ENCODE measurements around the gene RASSF10. TPM values are rescaled to one million over a fixed set of nuclear protein-coding genes. Genes with fewer than 3 reads are reported as not detected.

RASSF10 gene
- total RNA-seq, 1 experiment from 2014 or later, result 3.2 TPM

DNA sequence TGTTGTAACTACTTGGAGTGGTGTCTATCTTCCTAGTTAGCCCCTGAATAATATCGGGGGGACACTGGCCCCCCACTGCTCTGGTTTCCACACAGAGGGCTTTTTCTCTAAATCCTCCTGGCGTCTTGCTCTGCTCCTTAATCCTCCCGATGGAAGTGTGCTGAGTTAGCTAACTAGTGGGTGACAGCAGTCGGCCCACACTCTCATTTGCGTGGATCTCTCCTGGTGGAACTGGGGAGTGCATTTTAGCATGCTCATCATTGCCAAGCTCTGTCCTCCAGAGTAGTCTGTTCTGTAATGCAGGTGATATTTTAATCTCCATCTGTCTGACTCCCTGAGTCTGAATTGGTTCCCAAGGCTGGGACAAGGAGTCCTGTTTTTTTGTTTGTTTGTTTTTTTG, 46.1 kb upstream of the RASSF10 start:
- DNase-seq (ENCODE audit: low spot score) (no peak), ATAC-seq (no peak)
- H3K4me3 Mint-ChIP-seq, result no peak overlapping the region
- no peaks in the 10 kb centered on the region for H3K36me3 Mint-ChIP-seq
- peaks cover 8% of the 10 kb centered on the region for H3K27me3 Mint-ChIP-seq (ENCODE audit: low read depth)
- POLR2A ChIA-PET, result no interaction called here
- no peak overlapping the region for H3K27ac Mint-ChIP-seq
- H3K9me3 Mint-ChIP-seq, result no peaks in the 10 kb centered on the region
- CTCF ChIA-PET, result interaction anchor here (0.9 to 6.8 kb wide), 13 partner anchors 24 to 674 kb away, joined by 3 to 61 read pairs (median 18); partner anchors contain the start of gene RASSF10
- peaks cover 11% of the 10 kb centered on the region; the same call in 1 of the 2 replicates for H3K4me1 Mint-ChIP-seq
- TF ChIP-seq, protein P1, sequence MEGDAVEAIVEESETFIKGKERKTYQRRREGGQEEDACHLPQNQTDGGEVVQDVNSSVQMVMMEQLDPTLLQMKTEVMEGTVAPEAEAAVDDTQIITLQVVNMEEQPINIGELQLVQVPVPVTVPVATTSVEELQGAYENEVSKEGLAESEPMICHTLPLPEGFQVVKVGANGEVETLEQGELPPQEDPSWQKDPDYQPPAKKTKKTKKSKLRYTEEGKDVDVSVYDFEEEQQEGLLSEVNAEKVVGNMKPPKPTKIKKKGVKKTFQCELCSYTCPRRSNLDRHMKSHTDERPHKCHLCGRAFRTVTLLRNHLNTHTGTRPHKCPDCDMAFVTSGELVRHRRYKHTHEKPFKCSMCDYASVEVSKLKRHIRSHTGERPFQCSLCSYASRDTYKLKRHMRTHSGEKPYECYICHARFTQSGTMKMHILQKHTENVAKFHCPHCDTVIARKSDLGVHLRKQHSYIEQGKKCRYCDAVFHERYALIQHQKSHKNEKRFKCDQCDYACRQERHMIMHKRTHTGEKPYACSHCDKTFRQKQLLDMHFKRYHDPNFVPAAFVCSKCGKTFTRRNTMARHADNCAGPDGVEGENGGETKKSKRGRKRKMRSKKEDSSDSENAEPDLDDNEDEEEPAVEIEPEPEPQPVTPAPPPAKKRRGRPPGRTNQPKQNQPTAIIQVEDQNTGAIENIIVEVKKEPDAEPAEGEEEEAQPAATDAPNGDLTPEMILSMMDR (IDR thresholded peaks at IDR 0.05), result no peak
- TF ChIP-seq HMGA2 (CRISPR knock-in tag; IDR thresholded peaks at IDR 0.05) (no peak), ATF1 (CRISPR knock-in tag; IDR thresholded peaks at IDR 0.05) (no peak), SOX15 (CRISPR knock-in tag; IDR thresholded peaks at IDR 0.05) (no peak), PREB (CRISPR knock-in tag; IDR thresholded peaks at IDR 0.05; ENCODE audit: borderline replicate concordance) (no peak), TEAD4 (CRISPR knock-in tag; IDR thresholded peaks at IDR 0.05) (no peak), SP1 (CRISPR knock-in tag; conservative IDR thresholded peaks at IDR 0.05) (no peak), NFE2L1 (CRISPR knock-in tag; IDR thresholded peaks at IDR 0.05) (no peak), ZNF121 (CRISPR knock-in tag; IDR thresholded peaks at IDR 0.05) (no peak), CREB1 (CRISPR knock-in tag; IDR thresholded peaks at IDR 0.05) (no peak), ZNF423 (CRISPR knock-in tag; IDR thresholded peaks at IDR 0.05) (no peak), ZNF512 (CRISPR knock-in tag; IDR thresholded peaks at IDR 0.05; ENCODE audit: borderline replicate concordance) (no peak), ARID4B (CRISPR knock-in tag; IDR thresholded peaks at IDR 0.05; ENCODE audit: borderline replicate concordance) (no peak), JAZF1 (CRISPR knock-in tag; IDR thresholded peaks at IDR 0.05) (no peak), ZNF396 (CRISPR knock-in tag; IDR thresholded peaks at IDR 0.05; ENCODE audit: borderline replicate concordance) (no peak), GTF2I (CRISPR knock-in tag; conservative IDR thresholded peaks at IDR 0.05) (no peak), ZNF138 (CRISPR knock-in tag; conservative IDR thresholded peaks at IDR 0.05) (no peak), CBFB (CRISPR knock-in tag; IDR thresholded peaks at IDR 0.05; ENCODE audit: low read depth) (no peak), TEAD1 (CRISPR knock-in tag; IDR thresholded peaks at IDR 0.05) (no peak)
- TF ChIP-seq, protein P2, sequence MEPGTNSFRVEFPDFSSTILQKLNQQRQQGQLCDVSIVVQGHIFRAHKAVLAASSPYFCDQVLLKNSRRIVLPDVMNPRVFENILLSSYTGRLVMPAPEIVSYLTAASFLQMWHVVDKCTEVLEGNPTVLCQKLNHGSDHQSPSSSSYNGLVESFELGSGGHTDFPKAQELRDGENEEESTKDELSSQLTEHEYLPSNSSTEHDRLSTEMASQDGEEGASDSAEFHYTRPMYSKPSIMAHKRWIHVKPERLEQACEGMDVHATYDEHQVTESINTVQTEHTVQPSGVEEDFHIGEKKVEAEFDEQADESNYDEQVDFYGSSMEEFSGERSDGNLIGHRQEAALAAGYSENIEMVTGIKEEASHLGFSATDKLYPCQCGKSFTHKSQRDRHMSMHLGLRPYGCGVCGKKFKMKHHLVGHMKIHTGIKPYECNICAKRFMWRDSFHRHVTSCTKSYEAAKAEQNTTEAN (CRISPR knock-in tag; IDR thresholded peaks at IDR 0.05), result no peak
